Esophagus muscularis mucosa (tissue), 2 donors: Measurements from ENCODE around the gene FOXP2.

Experiments
- EP300 ChIP-seq: sonication (generic); formaldehyde crosslinking; IDR thresholded peaks from one replicate; pipeline ENCODE4 v1.6.1; 2017; ENCODE audit warnings: antibody characterized with exemption
- POLR2A ChIP-seq: fragments of 450-650 bp; IDR thresholded peaks from one replicate; pipeline ENCODE4 v1.6.1; 2017; ENCODE audit warnings: antibody characterized with exemption, moderate library complexity, mild to moderate bottlenecking, low read depth

- TF ChIP-seq POLR2A (no peak), EP300 (no peak)
Measured at GRCh38 chr7:114409750-114410149, 4.9 kb upstream of the FOXP2 start.
